Femur (tissue), 1 donor: ENCODE measurements around the gene PRKAA2.
A peak's percentile ranks its signal among the peaks of the same experiment; 100 is the strongest.
"Not testable (repeated sequence)": the region's sequence is repeated elsewhere in the genome, so short reads cannot be mapped to it uniquely, and the experiment has no call there.

Source experiments
- DNase-seq: peaks from one replicate; pipeline ENCODE4 v3.0.0-alpha.2; 2017

The PRKAA2 gene

GRCh38 chr1:56644919-56645676, at the start of gene PRKAA2:
Gene PRKAA2, plus strand, starts transcription at chr1:56645314. Its CDS starts 74 bp downstream, at chr1:56645388.
- DNase-seq, result peak; percentile 56

GRCh38 chr1:56595397-56596191, 49.5 kb upstream of the PRKAA2 start:
- DNase-seq, result not testable (repeated sequence)

GRCh38 chr1:56610097-56610496, 35.0 kb upstream of the PRKAA2 start:
- not testable (repeated sequence) for DNase-seq

GRCh38 chr1:56610770-56611169, 34.3 kb upstream of the PRKAA2 start:
- not testable (repeated sequence) for DNase-seq

- no peak for DNase-seq
Measured at GRCh38 chr1:56617141-56617540, 28.0 kb upstream of the PRKAA2 start.

- no peak for DNase-seq
Measured at GRCh38 chr1:56625819-56626440, 19.2 kb upstream of the PRKAA2 start.

GRCh38 chr1:56626546-56626945, 18.6 kb upstream of the PRKAA2 start:
- no peak for DNase-seq

- no peak for DNase-seq
Measured at GRCh38 chr1:56627019-56627635, 18.0 kb upstream of the PRKAA2 start.

- DNase-seq, result no peak
Measured at GRCh38 chr1:56627636-56628039, 17.5 kb upstream of the PRKAA2 start.

GRCh38 chr1:56630786-56631185, 14.3 kb upstream of the PRKAA2 start:
- DNase-seq, result no peak

GRCh38 chr1:56631901-56632300, 13.2 kb upstream of the PRKAA2 start:
- DNase-seq, result no peak

- DNase-seq, result no peak
Measured at GRCh38 chr1:56634981-56635380, 10.1 kb upstream of the PRKAA2 start.

GRCh38 chr1:56638248-56638647, 6.9 kb upstream of the PRKAA2 start:
- no peak for DNase-seq

- DNase-seq, result no peak
Measured at GRCh38 chr1:56639211-56639610, 5.9 kb upstream of the PRKAA2 start.

GRCh38 chr1:56643661-56644060, 1.5 kb upstream of the PRKAA2 start:
- DNase-seq, result no peak

- DNase-seq, result no peak
Measured at GRCh38 chr1:56644064-56644918, 823 bp upstream of the PRKAA2 start.

- DNase-seq, result peak; percentile 25
Measured at GRCh38 chr1:56645677-56646305, 677 bp downstream of the PRKAA2 start.

- no peak for DNase-seq
Measured at GRCh38 chr1:56646611-56647010, 1.5 kb downstream of the PRKAA2 start.

GRCh38 chr1:56647106-56647505, 2.0 kb downstream of the PRKAA2 start:
- no peak for DNase-seq

GRCh38 chr1:56648546-56648945, 3.4 kb downstream of the PRKAA2 start:
- DNase-seq, result no peak

GRCh38 chr1:56654126-56654923, 9.2 kb downstream of the PRKAA2 start:
- DNase-seq, result no peak
